ENCODE data around the gene ZNF507. TPM values are rescaled to one million over a fixed set of nuclear protein-coding genes. Genes with fewer than 3 reads are reported as not detected.

Gene ZNF507
- total and polyA plus RNA-seq, 5 donors from 2014 or later = 5.6 to 32.1 (median 6.1) TPM

DNA sequence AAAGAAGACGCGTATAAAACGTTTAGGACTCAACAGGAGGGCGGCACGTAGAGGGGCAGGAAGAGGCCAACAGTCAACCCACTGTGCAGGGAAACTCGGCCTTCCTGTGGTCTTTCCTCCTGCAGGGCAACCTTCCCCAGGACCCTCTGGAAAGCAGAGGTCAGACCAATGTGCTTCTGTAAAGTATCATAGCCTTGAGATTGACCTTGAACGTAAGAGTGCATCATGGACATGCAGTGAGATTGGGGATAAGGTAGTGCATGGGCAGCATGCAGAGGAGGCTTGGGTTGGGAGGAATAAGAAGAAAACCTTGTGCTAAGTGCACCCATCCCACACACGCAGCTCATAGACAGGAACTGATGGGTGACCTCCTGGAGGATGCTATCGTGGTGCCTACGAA, 34.0 kb upstream of the ZNF507 start:
- H3K36me3 ChIP-seq (ENCODE audit: control insufficient read depth, insufficient read depth, low read length) = no peaks in the 10 kb centered on the region
- no peaks in the 10 kb centered on the region for H3K9me3 ChIP-seq (ENCODE audit: control insufficient read depth in 2 of 2, low read length in 2 of 2)
- no peak overlapping the region for H3K4me3 ChIP-seq (ENCODE audit: low read depth, low read length)
- no peak for ATAC-seq (ENCODE audit: low read depth in 2 of 2)
- peaks cover 7% of the 10 kb centered on the region for H3K27me3 Mint-ChIP-seq
- H3K36me3 Mint-ChIP-seq = no peaks in the 10 kb centered on the region
- no peaks in the 10 kb centered on the region for H3K4me1 Mint-ChIP-seq
- no peak overlapping the region for H3K4me3 Mint-ChIP-seq
- H3K4me1 ChIP-seq (ENCODE audit: control insufficient read depth, insufficient read depth, low read length, poor library complexity, severe bottlenecking) = no peaks in the 10 kb centered on the region
- no peak for DNase-seq
- peaks cover 0 to 8% (median 0%) of the 10 kb centered on the region in 7 donors for H3K9me3 Mint-ChIP-seq
- peaks cover 4% of the 10 kb centered on the region for H3K27me3 ChIP-seq (ENCODE audit: control insufficient read depth, insufficient read depth, low read length)
- no peak overlapping the region for H3K27ac ChIP-seq (ENCODE audit: insufficient read depth, low read length, poor library complexity, severe bottlenecking)
- H3K27ac Mint-ChIP-seq = no peak overlapping the region

- Histone ChIP-seq H3K9me3 (ENCODE audit: control insufficient read depth in 2 of 2, low read length in 2 of 2) (no peaks in the 10 kb centered on the region), H3K36me3 (ENCODE audit: control insufficient read depth, insufficient read depth, low read length) (no peaks in the 10 kb centered on the region), H3K27ac (ENCODE audit: insufficient read depth, low read length, poor library complexity, severe bottlenecking) (no peak overlapping the region), H3K27me3 (ENCODE audit: control insufficient read depth, insufficient read depth, low read length) (peaks cover 2% of the 10 kb centered on the region), H3K4me3 (ENCODE audit: low read depth, low read length) (no peak overlapping the region), H3K4me1 (ENCODE audit: control insufficient read depth, insufficient read depth, low read length, poor library complexity, severe bottlenecking) (no peaks in the 10 kb centered on the region)
- DNase-seq = no peak
- H3K27me3 Mint-ChIP-seq = peaks cover 7% of the 10 kb centered on the region
- ATAC-seq (ENCODE audit: low read depth in 2 of 2) = no peak
- no peaks in the 10 kb centered on the region for H3K4me1 Mint-ChIP-seq
- H3K4me3 Mint-ChIP-seq = no peak overlapping the region
- no peaks in the 10 kb centered on the region for H3K36me3 Mint-ChIP-seq
- no peak overlapping the region for H3K27ac Mint-ChIP-seq
- H3K9me3 Mint-ChIP-seq = peaks cover 0 to 8% (median 0%) of the 10 kb centered on the region in 7 donors
Measured at GRCh38 chr19:32313569-32314265, 31.7 kb upstream of the ZNF507 start.

- Histone ChIP-seq H3K9me3 (ENCODE audit: control insufficient read depth in 2 of 2, low read length in 2 of 2) (no peaks in the 10 kb centered on the region), H3K4me3 (ENCODE audit: low read depth, low read length) (no peak overlapping the region), H3K4me1 (ENCODE audit: control insufficient read depth, insufficient read depth, low read length, poor library complexity, severe bottlenecking) (no peaks in the 10 kb centered on the region), H3K27ac (ENCODE audit: insufficient read depth, low read length, poor library complexity, severe bottlenecking) (no peak overlapping the region), H3K36me3 (ENCODE audit: control insufficient read depth, insufficient read depth, low read length) (no peaks in the 10 kb centered on the region), H3K27me3 (ENCODE audit: control insufficient read depth, insufficient read depth, low read length) (peaks cover 2% of the 10 kb centered on the region)
- DNase-seq (no peak), ATAC-seq (ENCODE audit: low read depth in 2 of 2) (no peak)
- Mint-ChIP-seq H3K36me3 (no peaks in the 10 kb centered on the region), H3K4me1 (no peaks in the 10 kb centered on the region), H3K9me3 (peaks cover 0 to 8% (median 0%) of the 10 kb centered on the region in 7 donors), H3K4me3 (no peak overlapping the region), H3K27me3 (peaks cover 7% of the 10 kb centered on the region), H3K27ac (no peak overlapping the region)
Measured at GRCh38 chr19:32316034-32316433, 29.4 kb upstream of the ZNF507 start.

GRCh38 chr19:32317086-32317485, 28.3 kb upstream of the ZNF507 start:
- H3K9me3 ChIP-seq (ENCODE audit: control insufficient read depth in 2 of 2, low read length in 2 of 2) = no peaks in the 10 kb centered on the region
- H3K27me3 ChIP-seq (ENCODE audit: control insufficient read depth, insufficient read depth, low read length) = peaks cover 2% of the 10 kb centered on the region
- no peaks in the 10 kb centered on the region for H3K4me1 Mint-ChIP-seq
- H3K27ac ChIP-seq (ENCODE audit: insufficient read depth, low read length, poor library complexity, severe bottlenecking) = no peak overlapping the region
- ATAC-seq (ENCODE audit: low read depth in 2 of 2) = no peak
- H3K9me3 Mint-ChIP-seq = peaks cover 0 to 4% (median 0%) of the 10 kb centered on the region in 7 donors
- no peak overlapping the region for H3K4me3 Mint-ChIP-seq
- no peak overlapping the region for H3K27ac Mint-ChIP-seq
- no peaks in the 10 kb centered on the region for H3K4me1 ChIP-seq (ENCODE audit: control insufficient read depth, insufficient read depth, low read length, poor library complexity, severe bottlenecking)
- H3K4me3 ChIP-seq (ENCODE audit: low read depth, low read length) = no peak overlapping the region
- peaks cover 6% of the 10 kb centered on the region for H3K27me3 Mint-ChIP-seq
- no peaks in the 10 kb centered on the region for H3K36me3 Mint-ChIP-seq
- DNase-seq = no peak
- no peaks in the 10 kb centered on the region for H3K36me3 ChIP-seq (ENCODE audit: control insufficient read depth, insufficient read depth, low read length)

GRCh38 chr19:32318884-32319520, 26.4 kb upstream of the ZNF507 start:
- Mint-ChIP-seq H3K9me3 (peaks cover 0 to 4% (median 0%) of the 10 kb centered on the region in 7 donors), H3K4me1 (no peaks in the 10 kb centered on the region), H3K36me3 (no peaks in the 10 kb centered on the region), H3K27ac (no peak overlapping the region), H3K27me3 (no peaks in the 10 kb centered on the region), H3K4me3 (no peak overlapping the region)
- Histone ChIP-seq H3K4me1 (ENCODE audit: control insufficient read depth, insufficient read depth, low read length, poor library complexity, severe bottlenecking) (no peaks in the 10 kb centered on the region), H3K9me3 (ENCODE audit: control insufficient read depth in 2 of 2, low read length in 2 of 2) (no peaks in the 10 kb centered on the region), H3K27me3 (ENCODE audit: control insufficient read depth, insufficient read depth, low read length) (peaks cover 5% of the 10 kb centered on the region), H3K4me3 (ENCODE audit: low read depth, low read length) (no peak overlapping the region), H3K27ac (ENCODE audit: insufficient read depth, low read length, poor library complexity, severe bottlenecking) (no peak overlapping the region), H3K36me3 (ENCODE audit: control insufficient read depth, insufficient read depth, low read length) (no peaks in the 10 kb centered on the region)
- ATAC-seq (ENCODE audit: low read depth in 2 of 2) (no peak), DNase-seq (no peak)

DNA sequence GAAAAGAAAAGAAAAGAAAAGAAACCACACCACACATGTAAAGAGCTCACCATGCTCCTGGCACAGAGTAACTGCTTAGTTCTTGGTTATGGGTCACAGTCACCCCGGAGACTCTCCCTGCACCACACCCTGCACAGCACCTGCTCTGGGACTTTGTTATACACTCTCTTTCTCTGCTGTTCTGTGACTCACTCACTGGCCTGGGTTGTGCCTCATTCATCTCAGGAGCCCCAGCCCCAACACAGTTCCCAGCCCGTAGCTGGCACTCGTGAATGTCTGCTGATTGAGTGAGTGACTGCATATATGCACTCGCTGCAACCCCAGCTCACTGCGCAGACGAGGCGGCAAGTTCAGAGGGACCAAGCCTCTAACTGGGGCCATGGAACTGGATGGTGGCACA, 22.9 kb upstream of the ZNF507 start:
- no peaks in the 10 kb centered on the region for H3K36me3 Mint-ChIP-seq
- H3K9me3 ChIP-seq (ENCODE audit: control insufficient read depth in 2 of 2, low read length in 2 of 2) = no peaks in the 10 kb centered on the region
- no peak for ATAC-seq (ENCODE audit: low read depth in 2 of 2)
- DNase-seq = no peak
- H3K4me1 Mint-ChIP-seq = no peaks in the 10 kb centered on the region
- H3K36me3 ChIP-seq (ENCODE audit: control insufficient read depth, insufficient read depth, low read length) = no peaks in the 10 kb centered on the region
- no peaks in the 10 kb centered on the region for H3K4me1 ChIP-seq (ENCODE audit: control insufficient read depth, insufficient read depth, low read length, poor library complexity, severe bottlenecking)
- H3K27me3 Mint-ChIP-seq = peaks cover 5% of the 10 kb centered on the region
- H3K4me3 Mint-ChIP-seq = no peak overlapping the region
- no peak overlapping the region for H3K27ac ChIP-seq (ENCODE audit: insufficient read depth, low read length, poor library complexity, severe bottlenecking)
- H3K27ac Mint-ChIP-seq = no peak overlapping the region
- H3K27me3 ChIP-seq (ENCODE audit: control insufficient read depth, insufficient read depth, low read length) = peaks cover 2% of the 10 kb centered on the region
- no peaks in the 10 kb centered on the region for H3K9me3 Mint-ChIP-seq
- H3K4me3 ChIP-seq (ENCODE audit: low read depth, low read length) = no peak overlapping the region

GRCh38 chr19:32324631-32325285, 20.7 kb upstream of the ZNF507 start:
- H3K9me3 Mint-ChIP-seq = no peaks in the 10 kb centered on the region
- Histone ChIP-seq H3K36me3 (ENCODE audit: control insufficient read depth, insufficient read depth, low read length) (no peaks in the 10 kb centered on the region), H3K27ac (ENCODE audit: insufficient read depth, low read length, poor library complexity, severe bottlenecking) (no peak overlapping the region), H3K4me3 (ENCODE audit: low read depth, low read length) (no peak overlapping the region), H3K4me1 (ENCODE audit: control insufficient read depth, insufficient read depth, low read length, poor library complexity, severe bottlenecking) (no peaks in the 10 kb centered on the region), H3K9me3 (ENCODE audit: control insufficient read depth in 2 of 2, low read length in 2 of 2) (no peaks in the 10 kb centered on the region), H3K27me3 (ENCODE audit: control insufficient read depth, insufficient read depth, low read length) (peaks cover 2% of the 10 kb centered on the region)
- H3K4me3 Mint-ChIP-seq = no peak overlapping the region
- DNase-seq (no peak), ATAC-seq (ENCODE audit: low read depth in 2 of 2) (no peak)
- no peak overlapping the region for H3K27ac Mint-ChIP-seq
- no peaks in the 10 kb centered on the region for H3K36me3 Mint-ChIP-seq
- no peaks in the 10 kb centered on the region for H3K4me1 Mint-ChIP-seq
- peaks cover 5% of the 10 kb centered on the region for H3K27me3 Mint-ChIP-seq

Measured in CD4-positive, CD25-positive, alpha-beta regulatory T cell (primary cell).